Ishikawa (cell line): ENCODE data around the gene CDRT4.

Experiments used
- EP300 ChIP-seq: IDR thresholded peaks from 2 replicates; pipeline ENCODE4 v1.6.1; 2012; ENCODE audit warnings: borderline replicate concordance
- FOXM1 ChIP-seq: IDR thresholded peaks from 2 replicates; pipeline ENCODE4 v1.6.1; 2012; ENCODE audit warnings: low read depth, borderline replicate concordance
- MAX ChIP-seq: IDR thresholded peaks from 2 replicates; pipeline ENCODE4 v1.6.1; 2012
- RAD21 ChIP-seq: IDR thresholded peaks from 2 replicates; pipeline ENCODE4 v1.6.1; 2012; ENCODE audit warnings: low read depth
- REST ChIP-seq: IDR thresholded peaks from 2 replicates; pipeline ENCODE4 v1.6.1; 2012; ENCODE audit warnings: low read depth, mild to moderate bottlenecking
- TAF1 ChIP-seq: IDR thresholded peaks from 2 replicates; pipeline ENCODE4 v1.6.1; 2012; ENCODE audit warnings: low read depth, mild to moderate bottlenecking
- TCF12 ChIP-seq: IDR thresholded peaks from 2 replicates; pipeline ENCODE4 v1.6.1; 2012; ENCODE audit warnings: low read depth
- TEAD4 ChIP-seq: IDR thresholded peaks from 2 replicates; pipeline ENCODE4 v1.6.1; 2012
- USF1 ChIP-seq: IDR thresholded peaks from 2 replicates; pipeline ENCODE4 v1.6.1; 2012
- YY1 ChIP-seq: IDR thresholded peaks from 2 replicates; pipeline ENCODE4 v1.6.1; 2012; ENCODE audit warnings: low read depth

GRCh38 chr17:15413101-15413771, 54.2 kb downstream of the CDRT4 start:
- no peak for TF ChIP-seq MAX
- TF ChIP-seq REST, result no peak
- no peak for TF ChIP-seq FOXM1
- no peak for TF ChIP-seq EP300
- TF ChIP-seq YY1, result no peak
- no peak for TF ChIP-seq RAD21
- no peak for TF ChIP-seq TAF1
- no peak for TF ChIP-seq USF1
- TF ChIP-seq TCF12, result no peak
- TF ChIP-seq TEAD4, result no peak
